COLO668 (cell line): ENCODE measurements around the gene PZP.
A peak's percentile ranks its signal among the peaks of the same experiment; 100 is the strongest.

ENCODE experiments used
- DNase-seq: peaks from one replicate; lab custom pipeline; 2025; ENCODE audit not compliant: unreplicated experiment; lab: John Stamatoyannopoulos, UW

The PZP gene

GRCh38 chr12:9127484-9127883, 80.7 kb downstream of the PZP start:
- DNase-seq = no peak

DNA sequence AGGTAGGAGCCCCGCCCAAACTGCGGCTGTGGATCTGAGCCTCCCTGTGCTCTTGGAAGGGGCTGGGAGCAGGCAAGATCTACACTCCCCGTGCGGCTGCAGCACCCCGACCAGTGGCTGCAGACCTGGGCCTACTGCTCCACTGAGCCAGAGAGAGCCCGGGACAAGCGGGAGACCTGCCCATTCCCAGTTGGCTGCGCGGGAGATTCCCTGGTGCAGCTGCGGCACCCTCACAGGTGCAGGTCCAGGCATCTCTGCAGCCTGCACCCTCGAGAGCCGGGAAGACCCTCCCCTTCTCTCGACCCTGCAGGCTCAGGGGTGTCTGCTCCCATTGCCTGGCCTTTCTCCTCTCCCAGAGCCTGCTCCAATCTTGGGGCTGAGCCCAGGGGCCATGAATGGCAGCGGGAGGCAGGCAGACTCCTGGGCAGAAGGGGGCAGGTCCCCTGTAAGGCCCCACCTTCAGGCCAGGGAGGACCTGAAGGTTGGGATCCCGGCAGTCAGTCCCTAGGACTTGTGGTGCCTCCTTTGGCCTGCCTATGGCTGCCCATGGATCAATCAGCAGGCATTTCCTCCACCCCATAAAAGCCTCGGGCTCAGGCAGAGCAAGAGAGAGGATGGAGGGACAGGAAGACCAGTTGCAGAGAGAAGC, 83.7 kb downstream of the PZP start:
- no peak for DNase-seq

- DNase-seq = peak; percentile 10
Measured at GRCh38 chr12:9123781-9124382, 84.3 kb downstream of the PZP start.

DNA sequence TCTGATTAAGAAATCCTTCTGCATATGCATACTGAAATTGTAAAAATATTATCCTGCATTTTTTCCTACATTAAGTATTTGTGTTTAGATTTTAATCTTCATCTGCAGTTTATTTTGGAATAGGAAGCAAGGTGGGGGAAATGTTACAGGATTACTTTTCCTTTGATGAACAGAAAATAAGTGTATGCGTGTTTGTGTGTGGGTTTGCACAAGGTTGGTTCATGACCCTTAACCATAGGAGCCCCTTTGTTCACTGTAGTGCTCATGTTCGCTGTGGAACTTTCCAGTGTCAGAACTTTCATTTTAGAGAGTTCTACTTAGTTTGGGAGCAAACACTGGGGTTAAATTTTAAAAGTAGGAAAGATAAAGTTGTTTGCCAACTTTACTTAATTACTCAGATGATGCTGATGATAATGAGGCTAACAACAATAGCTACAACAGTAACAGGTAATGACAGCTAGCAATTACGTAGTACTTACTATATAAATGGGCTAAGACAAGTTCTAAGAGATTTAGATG, 86.0 kb downstream of the PZP start:
- DNase-seq = no peak

- no peak for DNase-seq
Measured at GRCh38 chr12:9120487-9121184, 87.6 kb downstream of the PZP start.

DNA sequence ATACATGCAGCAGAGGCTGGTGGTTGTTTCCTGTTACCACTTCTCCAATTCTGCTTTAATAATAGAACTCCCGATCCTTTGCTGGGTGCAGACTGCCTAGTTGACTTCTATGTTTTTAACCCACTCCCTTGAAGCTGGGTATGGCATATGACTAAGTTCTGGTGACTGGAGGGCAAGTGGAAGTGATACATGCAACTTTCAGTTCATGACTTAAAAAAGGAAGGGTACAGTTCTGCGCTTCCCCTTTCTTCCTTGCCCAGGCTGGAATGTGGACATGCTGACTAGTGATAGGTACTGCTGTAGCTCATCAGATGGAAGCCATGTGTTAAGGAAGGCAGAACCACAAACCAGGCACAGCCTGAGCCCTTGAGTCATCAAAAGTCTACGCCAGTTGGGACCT, 90.0 kb downstream of the PZP start:
- DNase-seq = no peak

DNA sequence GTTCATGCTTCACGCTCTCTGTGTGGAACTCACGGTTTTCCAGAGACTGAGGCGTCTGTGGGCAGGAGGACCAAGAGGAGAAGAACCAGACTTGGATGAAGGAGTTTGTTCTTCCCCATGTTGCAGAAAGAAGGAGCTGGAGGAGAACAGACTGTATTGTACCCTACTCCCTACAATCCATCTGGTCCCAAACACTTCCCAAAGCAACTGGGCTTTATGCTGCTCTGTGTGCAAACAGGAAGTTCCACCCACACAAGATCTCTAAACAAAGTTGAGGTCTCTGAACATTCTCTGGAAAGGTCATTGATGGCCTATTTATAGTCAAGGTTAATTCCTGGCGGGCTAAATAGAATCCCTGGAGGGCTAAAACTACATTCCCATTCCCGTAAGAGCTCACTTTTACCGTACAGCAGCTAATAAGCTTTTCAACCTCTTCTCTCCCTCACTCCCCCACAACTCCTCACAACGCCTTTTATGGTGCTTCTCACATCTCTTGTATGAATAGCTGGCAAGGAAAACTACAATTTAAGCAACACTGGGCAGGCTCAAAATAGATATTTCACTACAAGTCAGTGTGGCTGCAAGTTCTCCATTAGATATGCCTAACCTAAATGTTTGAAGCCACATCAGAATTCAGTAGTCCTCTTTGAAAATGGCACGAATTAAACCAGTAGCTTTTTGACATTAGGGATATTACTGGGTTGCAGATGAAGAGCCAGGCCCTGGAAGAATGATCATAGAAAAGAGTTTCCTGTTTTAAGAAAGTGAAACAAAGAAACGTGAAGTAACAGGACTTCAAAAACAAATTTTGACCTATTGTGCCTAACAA, 92.2 kb downstream of the PZP start, which contains the start of gene A2M:
Gene A2M (minus strand): TSS at position 189 of the 829 bp plus-strand sequence. CDS start 70 bp downstream, at position 119.
- no peak for DNase-seq

- no peak for DNase-seq
Measured at GRCh38 chr12:9114946-9115345, 93.2 kb downstream of the PZP start.

DNA sequence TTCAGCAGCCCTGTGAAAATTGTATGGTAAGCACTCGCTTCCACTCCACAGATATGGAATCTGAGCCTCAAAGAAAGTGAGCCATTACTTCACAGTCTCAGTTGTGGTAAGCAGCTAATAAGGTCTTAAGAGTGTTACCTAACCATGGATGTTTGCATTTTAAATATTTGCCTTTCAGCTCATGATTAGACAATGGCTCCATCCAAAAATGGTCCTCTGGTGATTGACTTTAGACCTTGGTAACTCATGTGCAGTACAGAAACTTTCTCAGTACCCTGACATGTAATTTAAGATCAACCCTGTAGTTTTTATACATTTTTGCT, 94.2 kb downstream of the PZP start:
- no peak for DNase-seq

- DNase-seq = no peak
Measured at GRCh38 chr12:9113296-9113986, 94.8 kb downstream of the PZP start.

DNA sequence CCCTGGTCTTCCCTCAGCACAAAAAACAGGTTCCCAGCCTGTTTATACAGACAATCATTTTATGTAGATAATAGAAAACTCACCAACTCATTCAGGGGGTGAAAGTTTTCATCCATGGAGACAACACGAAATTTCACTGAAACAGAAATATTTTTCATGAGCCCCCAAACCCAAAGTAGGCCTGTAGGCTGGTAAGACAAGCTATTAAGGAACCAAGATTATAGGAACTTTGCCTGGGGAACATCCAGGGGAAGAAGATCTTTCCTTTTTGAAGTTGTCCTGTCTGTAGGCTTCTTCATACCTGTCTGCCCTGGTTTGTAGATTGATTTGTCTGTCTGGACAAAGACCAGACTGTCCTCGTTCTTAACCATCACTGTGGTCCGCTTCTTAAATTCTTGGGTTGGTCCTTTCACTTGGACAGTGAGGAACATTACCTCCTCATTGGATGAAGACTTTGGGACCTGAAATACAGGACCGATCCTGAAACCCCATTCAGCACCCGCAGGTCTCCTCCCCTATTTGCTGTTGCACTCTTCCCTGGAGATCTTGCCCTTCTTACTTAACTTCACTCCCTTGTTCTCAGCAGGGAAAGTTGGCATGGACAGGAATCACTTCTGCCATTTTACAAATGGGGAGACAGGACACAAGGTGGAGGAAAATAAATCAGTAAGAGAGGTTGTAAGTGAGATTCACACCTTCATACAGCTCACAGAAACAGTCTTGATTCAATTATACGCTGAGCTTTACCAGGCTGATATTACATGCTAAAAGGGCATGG, 95.9 kb downstream of the PZP start:
- no peak for DNase-seq

GRCh38 chr12:9111525-9111924, 96.7 kb downstream of the PZP start:
- DNase-seq = no peak

- DNase-seq = no peak
Measured at GRCh38 chr12:9109737-9110491, 98.3 kb downstream of the PZP start.

GRCh38 chr12:9109213-9109522, 99.0 kb downstream of the PZP start:
- no peak for DNase-seq

DNA sequence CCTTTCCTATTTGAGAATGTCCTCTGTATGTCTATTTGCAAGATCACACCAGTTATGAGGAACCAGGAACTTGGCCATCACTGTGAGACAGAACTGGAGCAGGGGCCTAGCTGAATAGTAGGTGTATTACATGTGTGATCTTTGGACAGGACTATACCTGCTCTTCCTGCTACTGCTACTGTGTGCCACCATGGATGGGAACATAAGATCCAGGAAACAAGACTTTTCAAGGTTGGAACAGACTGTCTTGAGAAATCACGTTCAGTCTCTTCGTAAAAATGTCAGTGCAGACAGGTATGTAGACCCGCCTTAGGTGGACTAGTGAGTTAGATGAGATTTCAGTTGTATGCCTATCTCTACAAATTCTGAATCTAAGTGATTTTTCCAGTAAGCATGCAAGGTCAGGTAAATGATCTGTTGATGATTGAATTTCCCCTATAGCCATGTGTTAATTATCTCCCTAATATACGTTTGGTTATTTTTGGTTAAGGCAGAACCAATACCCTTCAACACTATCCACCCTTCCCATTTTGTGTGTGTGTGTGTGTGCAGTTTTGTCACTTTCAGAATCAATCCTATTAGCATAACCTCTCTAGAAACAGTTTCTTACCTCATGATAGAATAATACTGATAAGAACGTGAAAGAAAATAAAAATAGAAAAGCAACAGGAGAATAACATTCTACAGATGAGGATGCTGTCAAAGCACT, 99.5 kb downstream of the PZP start:
- DNase-seq = no peak

DNA sequence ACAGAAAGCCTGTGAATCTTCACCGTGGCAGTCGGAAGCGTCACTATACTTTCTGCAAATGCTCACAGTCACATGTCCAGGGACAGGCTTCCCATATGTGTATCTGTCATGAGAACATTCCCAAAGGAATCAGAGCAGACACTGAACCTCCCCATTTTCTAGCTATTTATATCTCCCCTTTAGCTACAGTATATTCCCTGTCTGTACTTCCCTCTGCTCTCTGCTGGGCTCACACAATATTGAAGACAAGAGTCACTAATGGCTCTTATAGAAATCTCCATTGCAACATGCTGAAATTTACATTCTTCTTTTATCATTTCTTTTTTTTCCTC, 100.7 kb downstream of the PZP start:
- no peak for DNase-seq

DNA sequence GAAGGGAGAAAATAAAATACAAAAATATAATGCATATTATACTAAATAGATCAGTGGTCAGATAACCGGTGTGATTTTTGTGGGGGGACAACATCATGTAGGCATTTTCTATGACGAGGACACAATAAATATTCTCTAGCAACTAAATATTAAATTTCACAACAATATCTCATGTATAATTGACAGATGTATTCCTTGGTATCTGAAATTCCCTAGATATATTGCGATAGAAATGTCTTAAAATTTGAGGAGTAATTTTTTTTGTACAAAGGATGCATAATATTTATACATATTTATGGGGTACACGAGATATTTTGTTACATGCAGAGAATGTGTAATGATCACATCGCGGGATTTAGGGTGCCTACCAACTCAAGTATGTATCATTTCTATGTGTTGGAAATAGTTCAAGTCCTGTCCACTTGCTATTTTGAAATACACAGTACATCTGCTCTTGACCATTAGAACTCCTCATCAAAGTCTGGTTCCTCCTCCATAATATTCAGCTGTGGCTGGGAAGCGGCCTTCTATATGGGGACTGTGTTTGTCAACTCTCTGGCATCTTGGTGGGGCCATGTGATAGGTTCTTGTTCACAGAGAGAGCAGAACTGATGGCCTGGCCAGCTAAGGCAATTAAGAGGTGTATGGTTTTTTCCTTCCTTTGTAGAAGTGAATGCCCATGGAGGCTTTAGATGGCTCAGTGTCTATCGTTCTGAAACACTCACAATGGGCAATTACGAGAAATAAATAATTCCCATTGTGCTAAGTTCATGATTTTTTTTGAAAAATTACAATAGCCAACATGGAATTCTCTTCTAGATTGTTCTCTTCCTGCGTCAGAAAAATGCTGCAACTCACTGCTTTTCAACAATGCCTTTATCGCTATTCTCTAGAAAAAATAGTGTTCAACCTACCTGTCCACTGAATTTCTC, 101.3 kb downstream of the PZP start:
- no peak for DNase-seq

DNA sequence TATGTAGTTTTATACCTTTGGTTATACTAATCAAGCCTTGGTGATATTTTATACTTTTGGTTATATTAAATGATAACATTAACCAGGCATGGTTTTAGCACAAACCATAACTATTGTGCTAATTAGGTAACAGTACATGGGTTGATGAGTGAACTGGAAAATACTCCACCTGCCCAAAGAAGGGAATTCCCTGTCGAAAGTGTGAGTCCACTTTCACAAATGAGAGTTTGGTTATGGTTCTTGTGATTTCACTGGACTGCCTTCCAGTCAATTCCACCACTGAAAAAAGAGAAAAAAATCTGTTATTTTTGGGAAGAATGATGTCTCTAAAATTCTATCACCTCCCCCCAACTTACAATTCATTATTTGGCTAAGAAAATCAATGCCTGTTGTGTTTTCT, 102.1 kb downstream of the PZP start:
- DNase-seq = no peak
